GM19372 (cell line): ENCODE results near the gene NRGN.

Experiments
- ATAC-seq: cut with Tn5 transposase; IDR thresholded peaks from one replicate; pipeline ENCODE4 v1.9.1; 2021; ENCODE audit warnings: mild to moderate bottlenecking, low read depth, moderate library complexity; ENCODE audit not compliant: unreplicated experiment

The NRGN gene

GRCh38 chr11:124739479-124740276, at the start of gene NRGN:
TSS of gene NRGN (plus strand) at chr11:124739942. CDS start at chr11:124740085, 143 bp downstream.
- ATAC-seq = peak; percentile 98

DNA sequence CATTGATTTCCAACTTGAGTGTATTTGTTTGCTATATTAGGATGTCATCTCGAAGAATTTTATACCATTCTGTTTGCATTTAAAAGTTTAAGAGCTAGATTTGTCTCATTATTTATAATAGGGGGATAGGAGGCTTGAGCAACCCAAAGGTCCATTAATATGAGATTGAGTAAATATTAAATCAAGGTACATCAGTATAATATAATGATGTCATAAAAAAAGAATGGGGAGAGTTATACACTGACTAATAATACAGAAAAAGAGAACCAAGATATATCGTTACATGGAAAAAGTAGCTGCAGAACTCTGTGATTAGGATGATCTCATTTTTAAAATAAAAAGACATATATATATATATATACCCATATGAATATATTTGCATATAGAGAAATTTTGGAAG, 46.6 kb upstream of the NRGN start:
- ATAC-seq = no peak

DNA sequence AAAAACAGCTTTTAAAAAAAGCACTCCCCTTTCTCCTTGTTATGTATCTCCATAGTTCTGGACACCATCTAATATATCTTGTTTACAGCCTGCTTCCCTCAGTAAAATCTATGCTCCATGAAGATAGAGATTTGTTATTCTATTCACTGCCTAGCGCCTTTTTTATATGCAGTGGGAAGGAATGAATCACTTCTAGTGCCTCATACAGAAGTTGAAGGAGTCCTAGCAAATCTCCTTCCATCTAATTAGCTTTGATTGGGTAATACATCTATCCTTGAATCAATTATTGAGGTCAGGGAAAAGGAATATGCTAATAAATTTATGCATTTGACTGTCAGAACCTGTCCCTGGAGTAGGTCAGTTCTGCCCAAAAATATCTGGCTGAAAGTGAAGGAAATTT, 40.2 kb upstream of the NRGN start:
- ATAC-seq = no peak

DNA sequence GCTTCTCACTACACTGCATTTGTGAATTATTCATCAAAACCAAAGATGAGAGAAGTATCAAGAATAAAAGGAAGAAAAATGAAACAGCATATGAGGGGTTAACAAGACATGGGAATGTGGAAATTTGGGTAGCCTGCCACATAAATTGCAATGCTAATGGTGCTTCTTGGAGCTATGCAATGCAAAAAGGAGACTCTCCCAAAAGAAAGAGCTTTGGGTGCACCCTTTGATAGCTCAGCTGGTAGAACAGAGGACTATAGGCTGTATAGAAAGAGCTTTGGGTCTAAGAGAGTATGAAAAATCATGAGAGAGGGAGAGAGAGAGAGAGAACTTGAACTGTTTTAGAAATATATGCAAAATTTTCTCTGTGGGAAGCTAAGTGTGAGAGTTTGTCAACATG, 39.7 kb upstream of the NRGN start:
- no peak for ATAC-seq

GRCh38 chr11:124707829-124708228, 31.9 kb upstream of the NRGN start:
- ATAC-seq = no peak

GRCh38 chr11:124712392-124712791, 27.4 kb upstream of the NRGN start:
- no peak for ATAC-seq

GRCh38 chr11:124716591-124716990, 23.2 kb upstream of the NRGN start:
- no peak for ATAC-seq

DNA sequence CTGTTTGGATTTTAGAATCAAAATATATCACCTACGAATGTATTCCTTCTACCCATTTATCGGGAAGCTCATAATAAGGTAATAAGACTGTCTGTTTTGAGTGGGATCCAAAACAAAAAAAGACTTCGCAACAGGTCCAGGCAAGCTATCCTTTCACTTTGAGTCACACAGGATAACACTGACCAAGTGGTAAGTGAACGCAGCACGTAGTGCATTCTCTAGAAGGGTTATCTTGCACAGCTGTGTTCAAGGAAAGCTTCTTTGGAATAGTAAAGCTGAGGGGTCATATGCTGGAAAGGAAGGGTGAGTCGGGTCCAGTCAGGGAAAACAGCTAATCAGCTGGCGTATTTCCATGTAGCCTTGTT, 22.3 kb upstream of the NRGN start:
- ATAC-seq = no peak

DNA sequence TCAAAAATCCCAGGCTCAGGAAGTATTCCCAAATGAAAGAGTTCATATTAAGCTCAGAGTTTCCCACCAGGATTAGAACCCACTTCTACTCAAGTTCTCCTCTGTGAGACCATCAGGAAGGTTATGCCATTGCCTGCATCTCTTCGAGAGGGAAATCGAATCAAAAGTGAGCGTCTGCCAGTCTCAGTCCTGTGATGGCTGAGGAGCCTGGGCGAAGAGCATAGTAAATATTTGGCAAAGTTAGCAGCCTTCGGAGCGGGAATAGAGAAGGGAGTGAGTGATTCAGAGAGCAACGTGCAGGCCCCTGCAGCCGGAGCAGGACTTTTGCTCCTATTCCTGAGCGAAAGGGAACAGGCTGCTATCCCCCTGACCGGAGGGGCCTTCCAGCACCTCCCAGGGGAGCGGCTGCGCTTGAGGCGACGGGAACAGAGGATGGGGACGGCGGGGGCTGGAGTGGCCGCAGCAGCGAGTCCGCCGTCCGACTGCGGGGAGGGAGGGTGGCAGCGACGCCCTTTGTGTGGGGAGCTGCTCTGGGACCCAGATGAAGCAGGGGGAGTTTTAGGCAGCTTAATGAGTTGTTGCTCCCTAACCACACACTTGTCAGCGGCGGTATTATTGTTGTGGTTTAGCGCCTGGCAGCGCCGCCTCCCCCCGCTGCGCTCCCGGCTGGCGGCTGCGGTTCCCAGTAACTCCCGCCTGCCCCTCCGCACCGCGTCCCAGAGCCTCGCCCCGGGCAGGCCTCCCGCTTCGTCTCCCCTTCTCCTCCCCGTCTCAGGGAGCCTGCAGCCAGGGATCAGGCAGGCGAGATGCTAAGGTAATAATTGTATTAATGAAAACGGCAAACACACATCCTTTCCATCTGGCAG, 21.7 kb upstream of the NRGN start:
- no peak for ATAC-seq

- ATAC-seq = no peak
These were observed 20.9 kb upstream of the NRGN start for GRCh38 chr11:124718801-124719200.

GRCh38 chr11:124719534-124719933, 20.2 kb upstream of the NRGN start:
- no peak for ATAC-seq

DNA sequence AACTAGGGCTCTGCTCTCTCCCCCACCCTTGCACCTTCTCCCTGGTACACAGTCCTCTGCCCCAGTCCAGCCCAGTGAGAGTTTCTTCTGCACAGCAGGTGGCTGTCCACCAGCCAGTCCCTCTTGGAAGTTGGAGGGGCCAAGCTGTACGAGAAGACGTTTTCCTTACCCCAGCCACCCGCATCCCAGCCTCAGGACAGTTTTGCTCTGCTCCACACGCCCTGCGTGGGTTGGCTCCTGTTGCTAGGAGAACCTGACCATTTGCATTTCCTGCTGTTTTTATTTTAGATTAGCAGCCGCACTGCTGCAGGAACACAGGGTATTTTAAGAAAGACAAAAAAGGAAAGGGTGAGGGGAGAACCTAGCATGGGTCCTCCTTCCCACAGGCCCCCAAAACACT, 17.6 kb upstream of the NRGN start:
- no peak for ATAC-seq

DNA sequence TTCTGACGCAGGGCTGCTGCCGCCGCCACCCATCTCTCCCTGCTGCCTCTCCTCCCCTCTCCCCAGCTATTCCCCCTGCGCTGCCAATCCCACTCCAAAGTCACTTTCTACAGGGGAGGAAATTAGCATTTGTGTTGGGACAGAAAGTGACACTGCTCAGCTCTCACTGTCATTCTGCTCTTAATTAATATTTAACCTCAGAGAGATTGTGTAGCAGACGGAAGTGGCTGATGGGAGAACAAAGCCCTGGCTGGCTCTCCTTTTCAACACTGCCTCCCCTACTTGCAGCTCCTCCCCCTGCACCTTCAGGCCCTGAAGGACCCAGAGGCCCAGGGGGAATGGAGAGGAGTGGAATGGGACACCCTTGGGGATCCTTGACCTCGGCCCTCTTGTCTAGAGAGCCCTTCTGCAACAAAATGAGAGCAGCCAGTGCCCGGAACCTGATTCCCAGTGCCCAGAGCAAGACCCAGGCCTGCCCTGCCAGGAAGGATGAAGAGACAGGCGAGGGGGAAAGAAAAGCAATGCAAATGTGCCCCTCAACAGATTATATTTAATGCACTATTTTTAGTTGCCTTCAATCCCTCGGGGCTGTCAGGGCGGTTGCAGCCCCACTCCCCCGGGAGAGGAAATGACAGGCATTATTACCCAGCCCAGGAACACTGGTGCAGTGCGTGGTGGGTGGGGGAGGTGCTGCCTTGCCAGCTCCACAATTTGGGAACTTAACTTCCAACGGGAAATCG, 14.6 kb upstream of the NRGN start:
- ATAC-seq = peak; percentile 98

DNA sequence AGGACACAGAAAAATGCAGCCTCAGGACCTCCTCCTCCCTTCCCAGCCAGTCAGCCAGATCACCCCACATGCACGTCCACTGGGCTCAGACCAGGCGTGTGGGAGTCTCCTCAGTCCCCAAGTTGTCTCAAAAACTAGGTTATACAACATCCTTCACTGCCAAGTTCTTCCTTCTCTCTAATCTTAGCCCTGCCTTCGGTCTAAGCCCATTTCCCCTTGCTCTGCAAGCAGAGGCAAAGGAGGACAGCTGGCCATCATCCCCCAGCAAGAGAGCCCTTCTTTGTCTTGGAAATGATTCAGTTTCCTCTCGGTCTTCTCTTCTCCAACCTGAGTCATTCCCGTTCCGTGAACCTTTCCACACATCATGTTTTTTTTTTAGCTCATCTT, 14.0 kb upstream of the NRGN start:
- ATAC-seq = peak; percentile 9

- ATAC-seq = no peak
These were observed 12.3 kb upstream of the NRGN start for GRCh38 chr11:124727474-124727873.

DNA sequence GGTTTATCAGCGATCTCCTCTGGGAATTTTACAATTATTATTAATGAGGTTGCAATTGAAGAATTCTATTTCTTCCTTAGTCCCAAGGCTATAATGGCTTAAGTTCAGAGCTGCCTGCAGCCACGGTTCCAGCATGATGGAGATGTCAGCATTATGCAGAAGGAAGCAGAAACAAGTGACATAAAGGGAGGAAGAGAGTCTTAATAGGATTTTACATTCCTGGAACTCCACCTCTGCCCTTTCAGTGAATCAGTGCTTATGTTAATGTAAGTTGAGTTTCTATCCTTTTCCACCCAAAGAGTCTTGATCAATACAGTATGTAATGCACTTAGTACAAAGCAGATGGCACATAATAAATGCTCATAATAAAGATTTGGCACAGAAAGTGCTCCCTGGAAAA, 11.6 kb upstream of the NRGN start:
- ATAC-seq = no peak

DNA sequence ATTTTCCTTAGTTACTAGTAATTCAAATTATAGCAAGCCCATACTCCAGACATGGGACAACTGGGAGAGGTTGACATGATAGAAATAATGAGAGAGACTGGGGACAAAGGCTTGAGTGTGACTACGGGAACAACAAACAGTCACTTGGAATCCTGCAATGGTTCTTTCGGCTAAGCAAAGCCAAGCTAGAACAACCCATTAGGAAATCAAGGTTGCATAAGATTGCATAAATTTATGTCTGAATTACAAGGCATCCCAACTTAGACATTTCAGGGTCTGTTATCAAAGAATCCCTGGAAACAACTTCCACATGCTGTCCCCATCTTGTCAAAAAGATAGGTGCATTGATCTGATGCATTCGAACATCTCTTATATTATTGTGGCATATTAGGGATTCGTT, 10.2 kb upstream of the NRGN start:
- ATAC-seq = no peak

- ATAC-seq = no peak
These were observed 7.5 kb upstream of the NRGN start for GRCh38 chr11:124732230-124732629.

DNA sequence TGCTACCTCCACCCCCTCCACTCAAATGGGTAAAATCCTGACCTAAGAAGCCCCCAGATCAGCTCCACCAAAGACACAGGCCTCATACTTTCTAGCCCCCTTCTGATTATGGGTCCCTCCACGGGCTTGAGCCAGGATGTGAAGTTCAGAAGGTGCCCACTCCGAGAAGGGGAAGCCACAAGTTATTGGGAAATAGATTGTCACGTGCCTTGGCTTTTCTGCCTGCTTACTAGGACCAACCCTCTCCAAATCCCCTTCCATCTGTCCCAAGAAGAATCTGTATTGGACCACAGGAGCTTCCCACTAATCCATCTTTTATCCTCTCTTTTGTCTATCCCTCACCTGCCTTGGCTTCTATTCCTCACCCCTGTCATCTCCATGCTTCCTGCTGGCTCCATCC, 3.0 kb upstream of the NRGN start:
- no peak for ATAC-seq

DNA sequence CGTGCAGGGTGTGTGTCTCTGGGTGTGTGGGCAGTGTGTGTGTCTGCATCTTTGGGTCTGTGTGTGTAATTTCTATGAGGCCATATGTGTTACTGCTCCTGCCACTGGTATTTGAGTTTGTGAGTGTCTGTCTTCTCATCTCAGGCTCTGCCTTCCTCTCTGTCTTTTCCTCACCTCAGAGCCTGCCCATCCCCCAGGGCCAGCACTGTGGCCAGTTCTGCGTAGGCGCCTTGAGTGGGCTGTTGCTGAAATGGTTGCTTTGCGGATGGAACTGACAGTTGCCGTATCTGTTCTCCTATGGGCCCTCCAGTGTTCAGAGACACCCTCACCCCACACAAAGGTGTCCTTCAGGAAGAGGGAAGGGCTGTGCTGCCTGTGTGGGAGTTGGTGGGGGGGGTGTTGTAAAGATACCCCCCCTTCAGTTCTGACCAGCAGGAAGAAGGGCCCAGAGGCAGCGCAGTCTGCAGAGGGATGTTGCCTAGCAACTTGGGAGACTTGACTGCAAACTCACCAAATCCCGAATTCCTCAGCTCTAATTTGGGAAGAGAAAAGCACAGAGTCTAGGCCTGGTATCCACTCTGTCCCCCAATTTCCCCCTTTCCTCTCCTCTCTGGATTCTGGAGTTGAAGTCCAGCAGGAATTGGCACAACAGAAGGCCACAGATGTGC, 2.0 kb upstream of the NRGN start:
- ATAC-seq = no peak
